Suprapubic skin (tissue), 3 donors: Measurements from ENCODE around the gene KCNK16.
"Not testable (repeated sequence)": the region's sequence is repeated elsewhere in the genome, so short reads cannot be mapped to it uniquely, and the experiment has no call there.

Source experiments
- POLR2A ChIP-seq, 2 donors: fragments of 450-650 bp; IDR thresholded peaks; one replicate each; pipeline ENCODE4 v1.6.1; 2017; ENCODE audit warnings: antibody characterized with exemption in 2 of 2, mild to moderate bottlenecking in 2 of 2, moderate library complexity in 2 of 2
- TF ChIP-seq, protein P1 (sequence below), 2 donors: fragments of 200-600 bp in 1 of 2; fragments of 450-650 bp in 1 of 2; sonication (generic) in 1 of 2; IDR thresholded peaks; one replicate each; pipeline ENCODE4 v1.5.1; 2016 to 2019; ENCODE audit warnings: antibody characterized with exemption in 2 of 2, mild to moderate bottlenecking in 1 of 2, moderate library complexity in 1 of 2

- TF ChIP-seq, protein P1, sequence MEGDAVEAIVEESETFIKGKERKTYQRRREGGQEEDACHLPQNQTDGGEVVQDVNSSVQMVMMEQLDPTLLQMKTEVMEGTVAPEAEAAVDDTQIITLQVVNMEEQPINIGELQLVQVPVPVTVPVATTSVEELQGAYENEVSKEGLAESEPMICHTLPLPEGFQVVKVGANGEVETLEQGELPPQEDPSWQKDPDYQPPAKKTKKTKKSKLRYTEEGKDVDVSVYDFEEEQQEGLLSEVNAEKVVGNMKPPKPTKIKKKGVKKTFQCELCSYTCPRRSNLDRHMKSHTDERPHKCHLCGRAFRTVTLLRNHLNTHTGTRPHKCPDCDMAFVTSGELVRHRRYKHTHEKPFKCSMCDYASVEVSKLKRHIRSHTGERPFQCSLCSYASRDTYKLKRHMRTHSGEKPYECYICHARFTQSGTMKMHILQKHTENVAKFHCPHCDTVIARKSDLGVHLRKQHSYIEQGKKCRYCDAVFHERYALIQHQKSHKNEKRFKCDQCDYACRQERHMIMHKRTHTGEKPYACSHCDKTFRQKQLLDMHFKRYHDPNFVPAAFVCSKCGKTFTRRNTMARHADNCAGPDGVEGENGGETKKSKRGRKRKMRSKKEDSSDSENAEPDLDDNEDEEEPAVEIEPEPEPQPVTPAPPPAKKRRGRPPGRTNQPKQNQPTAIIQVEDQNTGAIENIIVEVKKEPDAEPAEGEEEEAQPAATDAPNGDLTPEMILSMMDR (IDR thresholded peaks at IDR 0.05) = not testable (repeated sequence)
- not testable (repeated sequence) for TF ChIP-seq POLR2A (IDR thresholded peaks at IDR 0.05)
Measured at GRCh38 chr6:39286596-39286995, 35.9 kb downstream of the KCNK16 start.
